H1 (cell line): ENCODE measurements around the gene CSF3R. TPM values are rescaled to one million over a fixed set of nuclear protein-coding genes. Genes with fewer than 3 reads are reported as not detected.

Experiments used
- CTCF ChIA-PET: fragments of 300-600 bp; sonication (Branson Sonifier 250); formaldehyde crosslinking; loops from one replicate; lab custom pipeline; 2021; ENCODE audit not compliant: partially characterized antibody; lab: Charles Lee
- POLR2A ChIA-PET: fragments of 300-600 bp; sonication (Branson Sonifier 250); formaldehyde crosslinking; loops from one replicate; lab custom pipeline; 2021; ENCODE audit warnings: inconsistent platforms; ENCODE audit not compliant: partially characterized antibody; lab: Charles Lee
- DNase-seq, 2 experiments: peaks; one replicate each; pipeline versions ENCODE4 v3.0.0 to v3.0.0-alpha.2; 2010 to 2022; ENCODE audit warnings: low spot score in 2 of 2, low read depth in 1 of 2, mixed read lengths in 1 of 2
- FAIRE-seq: peaks from 2 replicates; lab custom pipeline; 2011; peaks lifted over from hg19 to GRCh38; lab: Jason Lieb, UNC
- H2AFZ ChIP-seq: 2 replicates; pipeline ENCODE4 v1.8.1; 2012; ENCODE audit warnings: low read length, inconsistent platforms
- H2AK5ac ChIP-seq: 2 replicates; pipeline ENCODE4 v1.6.1; 2013; ENCODE audit warnings: low read depth, low read length
- H2BK120ac ChIP-seq: replicated peaks from 2 replicates; pipeline ENCODE3; 2013; ENCODE audit warnings: low read depth, low read length, inconsistent platforms
- H2BK12ac ChIP-seq: 2 replicates; pipeline ENCODE4 v1.6.1; 2013; ENCODE audit warnings: low read depth, low read length
- H2BK15ac ChIP-seq: 2 replicates; pipeline ENCODE4 v1.6.1; 2013; ENCODE audit warnings: low read length
- H2BK20ac ChIP-seq: 2 replicates; pipeline ENCODE4 v1.6.1; 2013; ENCODE audit warnings: low read length
- H2BK5ac ChIP-seq: 2 replicates; pipeline ENCODE4 v1.6.1; 2013; ENCODE audit warnings: low read depth, low read length
- H3K14ac ChIP-seq: 2 replicates; pipeline ENCODE4 v1.6.1; 2013; ENCODE audit warnings: inconsistent platforms; ENCODE audit not compliant: insufficient read length
- H3K18ac ChIP-seq: 2 replicates; pipeline ENCODE4 v1.6.1; 2013; ENCODE audit warnings: low read length; ENCODE audit errors: extremely low read depth
- H3K23ac ChIP-seq: 2 replicates; pipeline ENCODE4 v1.6.1; 2013; ENCODE audit warnings: inconsistent platforms; ENCODE audit not compliant: insufficient read length
- H3K23me2 ChIP-seq: 2 replicates; pipeline ENCODE4 v1.6.1; 2013; ENCODE audit warnings: low read depth, low read length
- H3K27ac ChIP-seq: 2 replicates; pipeline ENCODE4 v1.6.1; 2011; ENCODE audit warnings: low read depth, low read length, inconsistent platforms
- H3K27me3 ChIP-seq, 4 experiments: replicated peaks in 1 of 4; 1 replicate in 1 of 4; 2 replicates in 3 of 4; pipeline versions ENCODE4 v1.6.1 to v1.8.1; 2011 to 2013; ENCODE audit warnings: low read length in 3 of 4, mild to moderate bottlenecking in 3 of 4, inconsistent platforms in 2 of 4, mixed read lengths in 2 of 4, moderate library complexity in 1 of 4; ENCODE audit not compliant: control insufficient read depth in 3 of 4, insufficient read depth in 3 of 4; ENCODE audit errors: extremely low read depth in 1 of 4
- H3K36me3 ChIP-seq, 4 experiments: 2 replicates each; pipeline versions ENCODE4 v1.6.1 to v1.8.1; 2011 to 2013; ENCODE audit warnings: mild to moderate bottlenecking in 4 of 4, low read length in 3 of 4, moderate library complexity in 2 of 4, control low read depth in 1 of 4, inconsistent platforms in 1 of 4; ENCODE audit not compliant: insufficient read depth in 4 of 4, control insufficient read depth in 2 of 4
- H3K4ac ChIP-seq: replicated peaks from 2 replicates; pipeline ENCODE3; 2013; ENCODE audit warnings: low read length, low read depth, mixed read lengths, inconsistent platforms; ENCODE audit not compliant: insufficient read length
- H3K4me1 ChIP-seq, 4 experiments: replicated peaks in 1 of 4; 1 replicate in 1 of 4; 2 replicates in 3 of 4; pipeline versions ENCODE4 v1.6.1 to v1.8.1; 2011 to 2013; ENCODE audit warnings: low read length in 3 of 4, inconsistent platforms in 2 of 4, mixed read lengths in 1 of 4; ENCODE audit not compliant: insufficient read depth in 4 of 4, control insufficient read depth in 3 of 4
- H3K4me2 ChIP-seq, 2 experiments: 2 replicates each; pipeline versions ENCODE4 v1.6.1 to v1.8.1; 2011 to 2013; ENCODE audit warnings: low read depth in 2 of 2, low read length in 2 of 2, control low read depth in 1 of 2, inconsistent platforms in 1 of 2, mild to moderate bottlenecking in 1 of 2; ENCODE audit not compliant: insufficient read depth in 1 of 2
- H3K4me3 ChIP-seq, 4 experiments: fragments of 200-600, 300-600 bp in 1 of 4; sonication (generic), shearing (Covaris generic), sonication (Bioruptor Twin) in 1 of 4; 2 replicates each; pipeline versions ENCODE4 v1.5.1 to v1.8.1; 2011 to 2016; ENCODE audit warnings: low read length in 4 of 4, low read depth in 3 of 4, control low read depth in 2 of 4, inconsistent platforms in 2 of 4, mild to moderate bottlenecking in 2 of 4, mixed read lengths in 1 of 4, moderate library complexity in 1 of 4; ENCODE audit not compliant: insufficient read depth in 2 of 4; ENCODE audit errors: extremely low read depth in 1 of 4
- H3K56ac ChIP-seq: replicated peaks from 2 replicates; pipeline ENCODE3; 2013; ENCODE audit warnings: low read depth, mild to moderate bottlenecking, mixed read lengths, low read length, inconsistent platforms; ENCODE audit not compliant: insufficient read length
- H3K79me1 ChIP-seq: 2 replicates; pipeline ENCODE4 v1.6.1; 2013; ENCODE audit warnings: low read depth, low read length, control low read depth
- H3K79me2 ChIP-seq, 2 experiments: 2 replicates each; pipeline versions ENCODE4 v1.6.1 to v1.8.1; 2012 to 2013; ENCODE audit warnings: low read length in 2 of 2, mild to moderate bottlenecking in 2 of 2, inconsistent platforms in 1 of 2; ENCODE audit not compliant: insufficient read depth in 2 of 2, control insufficient read depth in 1 of 2
- H3K9ac ChIP-seq, 4 experiments: replicated peaks in 1 of 4; 1 replicate in 1 of 4; 2 replicates in 3 of 4; pipeline versions ENCODE4 v1.6.1 to v1.8.1; 2011 to 2013; ENCODE audit warnings: low read depth in 3 of 4, low read length in 3 of 4, control low read depth in 2 of 4, mild to moderate bottlenecking in 2 of 4, moderate library complexity in 2 of 4, inconsistent platforms in 1 of 4; ENCODE audit errors: extremely low read depth in 1 of 4
- H3K9me3 ChIP-seq, 2 experiments: 2 replicates each; pipeline versions ENCODE4 v1.6.1 to v1.8.1; 2012 to 2013; ENCODE audit warnings: mild to moderate bottlenecking in 2 of 2, moderate library complexity in 2 of 2, control low read depth in 1 of 2, inconsistent platforms in 1 of 2, low read depth in 1 of 2, low read length in 1 of 2, mixed read lengths in 1 of 2; ENCODE audit not compliant: insufficient read depth in 2 of 2
- H4K20me1 ChIP-seq, 2 experiments: replicated peaks in 1 of 2; 2 replicates each; pipeline versions ENCODE3 to v1.8.1; 2011 to 2013; ENCODE audit warnings: inconsistent platforms in 2 of 2, low read length in 2 of 2, mild to moderate bottlenecking in 1 of 2; ENCODE audit not compliant: insufficient read depth in 2 of 2, control insufficient read depth in 1 of 2
- H4K5ac ChIP-seq: 2 replicates; pipeline ENCODE4 v1.6.1; 2013; ENCODE audit warnings: low read length, low read depth, mixed read lengths, inconsistent platforms; ENCODE audit not compliant: insufficient read length
- H4K8ac ChIP-seq: 2 replicates; pipeline ENCODE4 v1.8.0; 2013; ENCODE audit warnings: mild to moderate bottlenecking, moderate library complexity, low read length, inconsistent platforms; ENCODE audit not compliant: insufficient read depth; ENCODE audit errors: extremely low read depth
- H4K91ac ChIP-seq: replicated peaks from 2 replicates; pipeline ENCODE3; 2013; ENCODE audit warnings: low read length, mixed read lengths, inconsistent platforms; ENCODE audit not compliant: insufficient read length
- BRCA1 ChIP-seq: IDR thresholded peaks from 2 replicates; pipeline ENCODE4 v1.6.1; 2012; ENCODE audit warnings: low read depth, low read length, improper control_type of control experiment
- CBX5 ChIP-seq: fragments of 300-800, 300-1000 bp; sonication (generic); IDR thresholded peaks from 2 replicates; pipeline ENCODE4 v1.7.1; 2016; ENCODE audit warnings: antibody characterized with exemption, low read length, low read depth
- CTBP2 ChIP-seq: IDR thresholded peaks from 2 replicates; pipeline ENCODE4 v1.7.0; 2011; ENCODE audit warnings: borderline replicate concordance, mild to moderate bottlenecking, moderate library complexity, mixed read lengths, low read length; ENCODE audit not compliant: insufficient read depth, insufficient read length
- EP300 ChIP-seq, 2 experiments: IDR thresholded peaks; 1 replicate in 1 of 2; 2 replicates in 1 of 2; pipeline ENCODE4 v1.6.1; 2011 to 2012; ENCODE audit warnings: low read depth in 2 of 2, low read length in 2 of 2, mild to moderate bottlenecking in 2 of 2, borderline replicate concordance in 1 of 2, inconsistent platforms in 1 of 2, moderate library complexity in 1 of 2
- GTF2F1 ChIP-seq: IDR thresholded peaks from 2 replicates; pipeline ENCODE4 v1.6.1; 2012; ENCODE audit warnings: low read depth, low read length, improper control_type of control experiment, borderline replicate concordance
- HDAC2 ChIP-seq, 2 experiments: fragments of 300-600 bp in 1 of 2; sonication (generic) in 1 of 2; IDR thresholded peaks; 2 replicates each; pipeline ENCODE4 v1.6.1; 2011 to 2012; ENCODE audit warnings: low read depth in 2 of 2, low read length in 2 of 2, mild to moderate bottlenecking in 2 of 2, moderate library complexity in 2 of 2, borderline replicate concordance in 1 of 2, inconsistent platforms in 1 of 2
- HDAC6 ChIP-seq: IDR thresholded peaks from one replicate; pipeline ENCODE4 v1.7.1; 2012; ENCODE audit warnings: low read depth, mild to moderate bottlenecking, inconsistent platforms, low read length, moderate library complexity
- JUN ChIP-seq: IDR thresholded peaks from 2 replicates; pipeline ENCODE4 v1.6.1; 2011; ENCODE audit warnings: low read depth, mild to moderate bottlenecking, improper control_type of control experiment, low read length
- JUND ChIP-seq: IDR thresholded peaks from 2 replicates; pipeline ENCODE4 v1.6.1; 2011; ENCODE audit warnings: mild to moderate bottlenecking, improper control_type of control experiment, low read length
- POLR2A ChIP-seq, 2 experiments: IDR thresholded peaks; 1 replicate in 1 of 2; 2 replicates in 1 of 2; pipeline ENCODE4 v1.6.1; 2011; ENCODE audit warnings: low read depth in 2 of 2, low read length in 2 of 2, mild to moderate bottlenecking in 2 of 2; ENCODE audit errors: control extremely low read depth in 1 of 2
- RXRA ChIP-seq: IDR thresholded peaks from 2 replicates; pipeline ENCODE4 v1.6.1; 2011; ENCODE audit warnings: low read depth, mild to moderate bottlenecking, low read length, moderate library complexity; ENCODE audit not compliant: insufficient read depth
- SP2 ChIP-seq: IDR thresholded peaks from 2 replicates; pipeline ENCODE4 v1.6.1; 2012; ENCODE audit warnings: mild to moderate bottlenecking, low read length, inconsistent platforms
- SP4 ChIP-seq: IDR thresholded peaks from 2 replicates; pipeline ENCODE4 v1.6.1; 2012; ENCODE audit warnings: low read length, inconsistent platforms
- TBP ChIP-seq: IDR thresholded peaks from 2 replicates; pipeline ENCODE4 v1.6.1; 2011; ENCODE audit warnings: low read depth, low read length, improper control_type of control experiment
- TCF12 ChIP-seq: IDR thresholded peaks from 2 replicates; pipeline ENCODE4 v1.6.1; 2011; ENCODE audit warnings: low read depth, mild to moderate bottlenecking, low read length
- YY1 ChIP-seq: IDR thresholded peaks from 2 replicates; pipeline ENCODE4 v1.6.1; 2011; ENCODE audit warnings: low read depth, mild to moderate bottlenecking, low read length
- WGBS, 2 experiments: shearing (Covaris generic) in 1 of 2; methylation state at CpG; one replicate each; pipeline versions ENCODE4 v1.1.6 to v1.1.7; 2013 to 2015; ENCODE audit warnings: low lambda C conversion rate in 2 of 2, mixed read lengths in 2 of 2, inconsistent platforms in 1 of 2, low coverage in 1 of 2, missing lambda C conversion rate in 1 of 2; ENCODE audit not compliant: insufficient replicate concordance in 2 of 2, insufficient coverage in 1 of 2, insufficient read length in 1 of 2; ENCODE audit errors: extremely low coverage in 1 of 2, missing lambda C conversion rate in 1 of 2; 5-methylcytosine and 5-hydroxymethylcytosine counted together
- polyA plus RNA-seq, 7 experiments: library from polyadenylated mRNA; depleted of rRNA in 3 of 7; stranded (reverse) in 5 of 7; unstranded in 2 of 7; fragments of >200 nt in 5 of 7; fragments of 200-250 nt in 2 of 7; gene quantifications; 1 replicate in 5 of 7; 2 replicates in 1 of 7; 4 replicates in 1 of 7; pipeline versions ENCODE4 v1.2.1 to v1.2.3, GENCODE V29; 2011 to 2013; ENCODE audit warnings: missing spikeins in 2 of 7, mixed read lengths in 2 of 7
- total RNA-seq: library from RNA; stranded (reverse); fragmentation: NEBNext Ultra II Directional; extraction: Animal tissue kit (Norgen Biotek cat#: 25700); gene quantifications from 2 replicates; pipeline ENCODE4 v1.2.1, GENCODE V29; 2021

The CSF3R gene
- total and polyA plus RNA-seq, 2 of the 8 experiments (the other 6 are each of a cell fraction or from before 2014, with no cell fraction given): not detected

DNA sequence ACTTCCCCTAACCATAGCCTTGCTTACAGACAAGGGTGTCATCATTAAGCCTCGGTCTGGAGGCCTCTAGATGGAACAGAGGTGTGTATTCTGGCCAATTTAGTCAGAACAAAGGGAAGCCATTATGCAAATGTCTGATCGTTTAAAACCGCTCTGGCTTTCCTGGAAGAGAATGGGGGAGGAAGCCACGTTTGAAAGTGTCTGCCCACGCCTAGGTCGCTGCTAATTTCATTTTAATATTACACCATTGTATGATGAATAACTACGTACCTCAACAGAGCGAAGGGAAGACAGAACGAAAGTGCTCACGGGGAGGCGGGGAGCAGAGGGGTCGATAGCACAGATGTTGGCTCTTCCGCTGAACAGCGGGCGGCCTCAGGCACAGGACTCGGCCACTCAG lies 41.1 kb upstream of the CSF3R start:
- Histone ChIP-seq H3K9ac (no peak overlapping the region), H4K20me1 (no peaks in the 10 kb centered on the region), H3K36me3 (no peaks in the 10 kb centered on the region), H3K4ac (no peak overlapping the region), H3K27ac (no peak overlapping the region), H2BK120ac (no peak overlapping the region), H2BK12ac (no peak overlapping the region), H3K4me2 (no peak overlapping the region), H3K4me3 (no peak overlapping the region), H3K79me2 (no peaks in the 10 kb centered on the region), H3K23me2 (no peaks in the 10 kb centered on the region), H3K4me1 (peaks cover 0 to 5% (median 1%) of the 10 kb centered on the region in 4 experiments; a peak in 2 of 7 replicates), H3K9me3 (no peaks in the 10 kb centered on the region), H4K8ac (no peak overlapping the region), H4K91ac (no peak overlapping the region), H3K23ac (no peak overlapping the region), H3K14ac (no peak overlapping the region), H4K5ac (no peak overlapping the region), H2BK15ac (no peak overlapping the region), H2BK20ac (no peak overlapping the region), H3K79me1 (no peaks in the 10 kb centered on the region), H3K56ac (no peak overlapping the region), H2AK5ac (no peak overlapping the region; the same call in 1 of the 2 replicates), H2AFZ (no peak overlapping the region), H2BK5ac (no peak overlapping the region), H3K27me3 (no peaks in the 10 kb centered on the region), H3K18ac (no peak overlapping the region)
- CTCF ChIA-PET: interaction anchor here (0.6 to 2.8 kb wide), 4 partner anchors 7 to 885 kb away, joined by 3 to 13 read pairs (median 3); no protein-coding TSS in a partner anchor
- DNase-seq (no peak), FAIRE-seq (no peak)
- POLR2A ChIA-PET: no interaction called here
- WGBS, 2 experiments: 76% methylated on average over 16 of the region's 16 CpGs; no CpG with 5 or more reads in 1 of the 2 experiments
- TF ChIP-seq HDAC6 (no peak), SP4 (no peak), GTF2F1 (no peak), TCF12 (no peak), TBP (no peak), SP2 (no peak), CBX5 (no peak), POLR2A (IDR thresholded peaks at IDR 0.05; ENCODE audit: control extremely low read depth in 1 of 2, low read depth in 2 of 2, low read length in 2 of 2) (no peak), EP300 (IDR thresholded peaks at IDR 0.05; ENCODE audit: borderline replicate concordance in 1 of 2, low read depth in 2 of 2, low read length in 2 of 2) (no peak), RXRA (no peak), BRCA1 (no peak), YY1 (no peak), JUND (no peak), CTBP2 (no peak), HDAC2 (IDR thresholded peaks at IDR 0.05; ENCODE audit: borderline replicate concordance in 1 of 2, low read depth in 2 of 2, low read length in 2 of 2) (no peak), JUN (no peak)
